22Rv1 (cell line): ENCODE data around the gene ICAM3.

ENCODE experiments used
- CTCF ChIP-seq: fragments of 450-650 bp; IDR thresholded peaks from 2 replicates; pipeline ENCODE4 v1.5.1; 2017; ENCODE audit warnings: mild to moderate bottlenecking
- ZFX ChIP-seq: fragments of 450-650 bp; IDR thresholded peaks from 2 replicates; pipeline ENCODE4 v1.6.1; 2017; ENCODE audit warnings: antibody characterized with exemption, borderline replicate concordance

GRCh38 chr19:10325732-10326131 lies 13.7 kb downstream of the ICAM3 start:
- TF ChIP-seq ZFX (no peak), CTCF (no peak)
